OCI-LY7 (cell line): ENCODE results near the gene MDK. TPM values are rescaled to one million over a fixed set of nuclear protein-coding genes. Genes with fewer than 3 reads are reported as not detected.
A peak's percentile ranks its signal among the peaks of the same experiment; 100 is the strongest.

ENCODE experiments used
- BruUV-seq: library from RNA; stranded (reverse); fragments of 400-500 nt; replicated peaks from 2 replicates; lab custom pipeline; 2021; lab: Mats Ljungman, UMichigan
- CTCF ChIA-PET: fragments of 300-600 bp; sonication (Branson Sonifier 250); formaldehyde crosslinking; loops from one replicate; lab custom pipeline; 2022; ENCODE audit warnings: antibody characterized with exemption; ENCODE audit not compliant: unreplicated experiment; lab: Charles Lee
- POLR2A ChIA-PET: fragments of 300-600 bp; sonication (Branson Sonifier 250); formaldehyde crosslinking; loops from one replicate; lab custom pipeline; 2022; ENCODE audit warnings: antibody characterized with exemption; lab: Charles Lee
- DNase-seq: peaks from one replicate; pipeline ENCODE4 v3.0.0-alpha.2; 2015; ENCODE audit warnings: low spot score
- H2AFZ ChIP-seq: fragments of 200-600 bp; sonication (generic), shearing (Covaris generic); 2 replicates; pipeline ENCODE4 v1.6.1; 2014; ENCODE audit warnings: mild to moderate bottlenecking, antibody characterized with exemption, low read length, moderate library complexity
- H3K27ac ChIP-seq: fragments of 200-600 bp; sonication (generic); 2 replicates; pipeline ENCODE4 v1.5.1; 2014; ENCODE audit warnings: mixed run types, low read depth, mild to moderate bottlenecking, moderate library complexity, low read length, inconsistent platforms; ENCODE audit not compliant: poor library complexity, severe bottlenecking
- H3K36me3 ChIP-seq: fragments of 200-600 bp; sonication (generic); 2 replicates; pipeline ENCODE4 v1.6.1; 2014; ENCODE audit warnings: mild to moderate bottlenecking, antibody characterized with exemption, low read length, moderate library complexity, mixed read lengths; ENCODE audit not compliant: insufficient read depth
- H3K4me1 ChIP-seq: fragments of 200-600 bp; sonication (generic); 2 replicates; pipeline ENCODE4 v1.5.1; 2014; ENCODE audit warnings: mild to moderate bottlenecking, low read length; ENCODE audit not compliant: insufficient read depth, poor library complexity, severe bottlenecking
- H3K4me2 ChIP-seq: fragments of 200-600 bp; sonication (generic); 2 replicates; pipeline ENCODE4 v1.6.1; 2014; ENCODE audit warnings: mild to moderate bottlenecking, low read length
- H3K4me3 ChIP-seq: fragments of 200-600 bp; sonication (generic); 2 replicates; pipeline ENCODE4 v1.5.1; 2014; ENCODE audit warnings: mild to moderate bottlenecking, low read depth, low read length; ENCODE audit not compliant: poor library complexity, severe bottlenecking
- H3K79me2 ChIP-seq: fragments of 200-600 bp; sonication (generic); 2 replicates; pipeline ENCODE4 v1.6.1; 2016; ENCODE audit warnings: low read depth, mild to moderate bottlenecking, low read length, moderate library complexity, mixed read lengths; ENCODE audit not compliant: insufficient read depth
- H3K9me2 ChIP-seq: fragments of 200-600 bp; sonication (generic); 2 replicates; pipeline ENCODE4 v1.6.1; 2016; ENCODE audit warnings: mild to moderate bottlenecking, low read length, mixed read lengths; ENCODE audit not compliant: insufficient read depth
- H3K9me3 ChIP-seq: fragments of 200-600 bp; sonication (generic); 2 replicates; pipeline ENCODE4 v1.6.1; 2014; ENCODE audit warnings: mild to moderate bottlenecking, mixed run types, low read length, mixed read lengths
- H4K20me1 ChIP-seq: fragments of 200-600 bp; sonication (generic); 2 replicates; pipeline ENCODE4 v1.6.1; 2014; ENCODE audit warnings: mild to moderate bottlenecking, antibody characterized with exemption, low read length, moderate library complexity, mixed read lengths; ENCODE audit not compliant: insufficient read depth
- CTCF ChIP-seq: fragments of 200-600 bp; sonication (generic); conservative IDR thresholded peaks from 2 replicates; pipeline ENCODE4 v1.5.1; 2014; ENCODE audit warnings: mild to moderate bottlenecking, antibody characterized with exemption, low read length, moderate library complexity, mixed read lengths
- EZH2phosphoT487 ChIP-seq: fragments of 200-600 bp; sonication (generic); IDR thresholded peaks from 2 replicates; pipeline ENCODE4 v1.6.1; 2018; ENCODE audit warnings: low read depth, borderline replicate concordance, mild to moderate bottlenecking, mixed run types, antibody characterized with exemption, low read length, moderate library complexity, mixed read lengths
- intact Hi-C: fragments of 100-400 bp; cut with micrococcal nuclease; formaldehyde crosslinking; loops from one replicate; pipeline ENCODE4 v1.10.0; 2022; ENCODE audit not compliant: unreplicated experiment
- total RNA-seq, 2 experiments: library from RNA; depleted of rRNA in 1 of 2; stranded (reverse); fragments of >200 nt in 1 of 2; shearing (Covaris generic) in 1 of 2; gene quantifications; 2 replicates each; pipeline ENCODE4 v1.2.3, GENCODE V29; 2014 to 2022

Gene MDK
- total RNA-seq, 2 experiments from 2014 or later: 5.1 to 6.2 TPM

GRCh38 chr11:46347637-46348311 is 33.7 kb upstream of the MDK start:
- no peaks in the 10 kb centered on the region for H3K9me2 ChIP-seq
- H4K20me1 ChIP-seq: peaks cover 8% of the 10 kb centered on the region; the same call in 1 of the 2 replicates
- peak overlapping the region; percentile 49 for H3K27ac ChIP-seq
- H3K9me3 ChIP-seq: no peaks in the 10 kb centered on the region
- peak overlapping the region; percentile 99 for H3K4me2 ChIP-seq
- peak overlapping the region; percentile 100 for H3K4me3 ChIP-seq
- ChIA-PET POLR2A (interaction anchor here (1.2 to 4.1 kb wide), 2 partner anchors 13 to 19 kb away, joined by 4 to 38 read pairs; no protein-coding TSS in a partner anchor), CTCF (interaction anchor here (1.5 kb wide), 1 partner anchor 29 kb away, joined by 4 read pairs; no protein-coding TSS in a partner anchor)
- intact Hi-C loops: loop anchor here (1.0 kb wide), 2 partner anchors 20 to 226 kb away; partner anchors contain the start of gene PHF21A
- peaks cover 56% of the 10 kb centered on the region for H3K4me1 ChIP-seq
- peaks cover 32% of the 10 kb centered on the region for H3K79me2 ChIP-seq
- TF ChIP-seq CTCF (no peak), EZH2phosphoT487 (no peak)
- H2AFZ ChIP-seq: no peak overlapping the region
- H3K36me3 ChIP-seq: peaks cover 13% of the 10 kb centered on the region; the same call in 1 of the 2 replicates
- no peak for DNase-seq
- no TSS peak for BruUV-seq

- Histone ChIP-seq H3K4me2 (peak overlapping the region; percentile 99), H2AFZ (no peak overlapping the region), H3K9me2 (no peaks in the 10 kb centered on the region), H3K79me2 (peaks cover 36% of the 10 kb centered on the region), H3K36me3 (peaks cover 15% of the 10 kb centered on the region; the same call in 1 of the 2 replicates), H3K27ac (peak overlapping the region; percentile 49), H3K4me1 (peaks cover 56% of the 10 kb centered on the region), H3K9me3 (no peaks in the 10 kb centered on the region), H4K20me1 (peaks cover 8% of the 10 kb centered on the region; the same call in 1 of the 2 replicates), H3K4me3 (peak overlapping the region; percentile 100)
- ChIA-PET CTCF (interaction anchor here (0.6 to 1.5 kb wide), 4 partner anchors 13 to 804 kb away, joined by 3 to 5 read pairs (median 4); no protein-coding TSS in a partner anchor), POLR2A (interaction anchor here (0.5 to 4.1 kb wide), 7 partner anchors 9 to 189 kb away, joined by 3 to 38 read pairs (median 4); no protein-coding TSS in a partner anchor)
- TF ChIP-seq EZH2phosphoT487 (no peak), CTCF (no peak)
- no TSS peak for BruUV-seq
- peak; percentile 75 for DNase-seq
- intact Hi-C loops: loop anchor here (1.0 kb wide), 1 partner anchor 13 kb away; no protein-coding TSS in a partner anchor
These were observed 32.7 kb upstream of the MDK start for GRCh38 chr11:46348566-46349401.
